Measurements from ENCODE around the gene TMPRSS11D. TPM values are rescaled to one million over a fixed set of nuclear protein-coding genes. Genes with fewer than 3 reads are reported as not detected.

The TMPRSS11D gene
- total RNA-seq, 1 experiment from 2014 or later: not detected

DNA sequence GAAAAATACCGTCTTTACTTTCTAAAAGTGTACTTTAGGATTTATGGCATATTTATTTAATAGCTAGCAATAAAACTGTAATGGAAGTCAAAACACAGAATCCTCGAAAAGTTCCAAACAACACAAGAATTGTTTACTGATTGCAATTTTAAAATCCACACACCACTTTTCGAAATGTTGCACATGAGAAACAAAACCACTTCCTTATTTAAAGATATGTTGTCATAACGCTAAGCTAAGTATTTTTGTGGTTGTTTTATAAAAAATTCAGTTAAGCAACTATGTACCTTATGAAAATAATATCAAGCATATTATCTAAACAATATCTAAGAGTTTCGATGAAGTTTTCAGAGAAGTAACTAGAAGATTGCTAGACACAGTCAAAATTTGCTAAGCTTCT, 344 bp downstream of the TMPRSS11D start:
- Histone ChIP-seq H3K27me3 (ENCODE audit: insufficient read depth, low read length) (no peaks in the 10 kb centered on the region), H4K20me1 (ENCODE audit: insufficient read depth) (no peaks in the 10 kb centered on the region), H3K9ac (ENCODE audit: low read length) (no peak overlapping the region), H3K4me1 (ENCODE audit: control insufficient read depth in 1 of 2, insufficient read depth in 2 of 2, low read length in 2 of 2) (peaks cover 4 to 13% of the 10 kb centered on the region in 2 experiments; a peak in 3 of 4 replicates), H3K27ac (ENCODE audit: low read depth, low read length) (no peak overlapping the region), H3K36me3 (ENCODE audit: control insufficient read depth in 1 of 2, insufficient read depth in 2 of 2, low read length in 2 of 2) (no peaks in the 10 kb centered on the region), H3K9me3 (ENCODE audit: control insufficient read depth in 1 of 2, insufficient read depth in 1 of 2, low read depth in 1 of 2, low read length in 2 of 2) (no peaks in the 10 kb centered on the region), H2AFZ (ENCODE audit: low read depth, low read length, poor library complexity, severe bottlenecking) (no peak overlapping the region), H3K79me2 (ENCODE audit: insufficient read depth, low read length) (no peaks in the 10 kb centered on the region), H3K4me3 (replicated peaks in 1 of 2; ENCODE audit: low read depth in 1 of 2, low read length in 2 of 2) (no peak overlapping the region), H3K4me2 (ENCODE audit: low read length) (no peak overlapping the region), H3K9me2 (ENCODE audit: insufficient read depth) (no peaks in the 10 kb centered on the region)
- DNase-seq (ENCODE audit: low read depth, low spot score) (no peak), ATAC-seq (no peak)
- POLR2A ChIA-PET: no interaction called here
- intact Hi-C loops (cut with micrococcal nuclease): no loop called here
- RAD21 ChIA-PET (ENCODE audit: low non-redundant PET in 1 of 2, low total read pairs in 2 of 2, uncharacterized antibody in 2 of 2, unreplicated experiment in 2 of 2): no interaction called here
- CTCF ChIA-PET: no interaction called here
- TF ChIP-seq, protein P1, sequence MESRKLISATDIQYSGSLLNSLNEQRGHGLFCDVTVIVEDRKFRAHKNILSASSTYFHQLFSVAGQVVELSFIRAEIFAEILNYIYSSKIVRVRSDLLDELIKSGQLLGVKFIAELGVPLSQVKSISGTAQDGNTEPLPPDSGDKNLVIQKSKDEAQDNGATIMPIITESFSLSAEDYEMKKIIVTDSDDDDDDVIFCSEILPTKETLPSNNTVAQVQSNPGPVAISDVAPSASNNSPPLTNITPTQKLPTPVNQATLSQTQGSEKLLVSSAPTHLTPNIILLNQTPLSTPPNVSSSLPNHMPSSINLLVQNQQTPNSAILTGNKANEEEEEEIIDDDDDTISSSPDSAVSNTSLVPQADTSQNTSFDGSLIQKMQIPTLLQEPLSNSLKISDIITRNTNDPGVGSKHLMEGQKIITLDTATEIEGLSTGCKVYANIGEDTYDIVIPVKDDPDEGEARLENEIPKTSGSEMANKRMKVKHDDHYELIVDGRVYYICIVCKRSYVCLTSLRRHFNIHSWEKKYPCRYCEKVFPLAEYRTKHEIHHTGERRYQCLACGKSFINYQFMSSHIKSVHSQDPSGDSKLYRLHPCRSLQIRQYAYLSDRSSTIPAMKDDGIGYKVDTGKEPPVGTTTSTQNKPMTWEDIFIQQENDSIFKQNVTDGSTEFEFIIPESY (IDR thresholded peaks at IDR 0.05; ENCODE audit: extremely low read depth, insufficient replicate concordance, low read length): no peak
- TF ChIP-seq CEBPB (IDR thresholded peaks at IDR 0.05; ENCODE audit: low read depth) (no peak), POLR2A (IDR thresholded peaks at IDR 0.05; ENCODE audit: borderline replicate concordance, extremely low read depth, insufficient read depth, insufficient read length) (no peak), ZFX (IDR thresholded peaks at IDR 0.05) (no peak), ZNF274 (IDR thresholded peaks at IDR 0.05; ENCODE audit: low read depth, low read length) (no peak), SIN3A (IDR thresholded peaks at IDR 0.05; ENCODE audit: low read depth) (no peak), EGR1 (IDR thresholded peaks at IDR 0.05; ENCODE audit: low read depth) (no peak), SRF (IDR thresholded peaks at IDR 0.05; ENCODE audit: low read depth) (no peak), TCF7L2 (IDR thresholded peaks at IDR 0.05; ENCODE audit: borderline replicate concordance, extremely low read depth, insufficient read depth, insufficient read length) (no peak), RAD21 (IDR thresholded peaks at IDR 0.05; ENCODE audit: low read depth) (no peak), SP1 (IDR thresholded peaks at IDR 0.05; ENCODE audit: low read depth) (no peak), EZH2phosphoT487 (IDR thresholded peaks at IDR 0.05; ENCODE audit: borderline replicate concordance) (no peak), YY1 (IDR thresholded peaks at IDR 0.05; ENCODE audit: extremely low read depth, insufficient replicate concordance, low read depth, low read length) (no peak), FOSL1 (IDR thresholded peaks at IDR 0.05; ENCODE audit: low read depth) (no peak), EZH2 (IDR thresholded peaks at IDR 0.05) (no peak)
- TF ChIP-seq, protein P2, sequence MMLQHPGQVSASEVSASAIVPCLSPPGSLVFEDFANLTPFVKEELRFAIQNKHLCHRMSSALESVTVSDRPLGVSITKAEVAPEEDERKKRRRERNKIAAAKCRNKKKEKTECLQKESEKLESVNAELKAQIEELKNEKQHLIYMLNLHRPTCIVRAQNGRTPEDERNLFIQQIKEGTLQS (IDR thresholded peaks at IDR 0.05): no peak
- BruUV-seq (replicated peaks): no TSS peak
